GM12865 (cell line): ENCODE results near the gene BCAR1.

Experiments
- DNase-seq: peaks from one replicate; pipeline ENCODE4 v3.0.0; 2010; ENCODE audit warnings: low read depth
- H3K4me3 ChIP-seq: 2 replicates; pipeline ENCODE4 v1.5.1; 2011; ENCODE audit warnings: mild to moderate bottlenecking, low read depth, low read length, control low read depth
- CTCF ChIP-seq: IDR thresholded peaks from 2 replicates; pipeline ENCODE4 v1.5.1; 2011; ENCODE audit warnings: low read length, control low read depth, low read depth, inconsistent platforms; ENCODE audit not compliant: insufficient read depth; ENCODE audit errors: missing control alignments

The BCAR1 gene

DNA sequence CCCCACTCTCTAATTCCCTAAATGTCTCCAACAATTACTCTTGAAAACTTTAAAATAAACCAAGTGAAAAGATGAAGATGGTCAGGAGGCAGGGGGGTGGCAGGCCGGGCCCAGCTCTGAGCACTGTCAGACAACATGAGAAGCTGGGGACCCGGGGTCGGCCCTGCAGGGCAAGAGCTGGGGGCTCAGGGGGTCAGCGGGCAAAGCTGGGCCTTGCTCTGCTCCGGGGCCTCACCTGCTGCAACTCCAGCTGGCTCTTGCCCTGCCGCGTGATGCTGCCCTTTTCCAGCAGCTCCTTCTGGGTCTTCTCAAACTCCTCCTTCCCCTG is 17.8 kb downstream of the BCAR1 start:
- no peak for DNase-seq
- TF ChIP-seq CTCF = no peak
- H3K4me3 ChIP-seq = no peak overlapping the region

GRCh38 chr16:75231570-75231969 is 19.9 kb downstream of the BCAR1 start:
- no peak overlapping the region for H3K4me3 ChIP-seq
- DNase-seq = no peak
- TF ChIP-seq CTCF = no peak

DNA sequence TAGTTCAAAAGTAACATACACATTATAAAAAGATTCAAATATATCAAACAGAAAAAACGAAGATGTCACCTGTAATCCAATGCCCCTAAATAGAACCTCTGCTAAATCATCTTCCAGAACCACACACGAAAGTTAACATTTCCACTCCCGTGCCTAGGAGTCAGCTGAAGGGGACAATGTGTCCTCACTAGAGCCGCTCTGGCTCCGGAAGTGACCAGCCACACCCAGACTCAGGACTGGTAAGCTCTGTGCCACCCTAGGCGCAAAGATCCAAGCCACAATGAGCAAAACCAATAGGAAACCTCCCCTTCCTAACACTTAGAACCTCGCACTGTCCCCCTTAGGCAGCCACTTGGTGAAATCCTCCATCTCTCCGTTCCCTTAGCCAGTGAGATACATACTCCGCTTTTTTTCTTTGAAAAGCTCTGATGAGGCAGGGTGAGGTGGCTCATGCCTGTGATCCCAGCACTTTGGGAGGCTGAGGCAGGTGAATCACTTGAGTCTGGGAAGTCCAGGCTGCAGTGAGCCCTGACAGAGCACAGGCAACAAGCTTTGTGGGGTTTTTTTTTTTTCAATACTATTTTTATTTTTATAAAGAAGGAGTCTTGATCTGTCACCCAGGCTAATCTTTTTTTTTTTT is 20.8 kb downstream of the BCAR1 start:
- no peak overlapping the region for H3K4me3 ChIP-seq
- no peak for TF ChIP-seq CTCF
- no peak for DNase-seq

DNA sequence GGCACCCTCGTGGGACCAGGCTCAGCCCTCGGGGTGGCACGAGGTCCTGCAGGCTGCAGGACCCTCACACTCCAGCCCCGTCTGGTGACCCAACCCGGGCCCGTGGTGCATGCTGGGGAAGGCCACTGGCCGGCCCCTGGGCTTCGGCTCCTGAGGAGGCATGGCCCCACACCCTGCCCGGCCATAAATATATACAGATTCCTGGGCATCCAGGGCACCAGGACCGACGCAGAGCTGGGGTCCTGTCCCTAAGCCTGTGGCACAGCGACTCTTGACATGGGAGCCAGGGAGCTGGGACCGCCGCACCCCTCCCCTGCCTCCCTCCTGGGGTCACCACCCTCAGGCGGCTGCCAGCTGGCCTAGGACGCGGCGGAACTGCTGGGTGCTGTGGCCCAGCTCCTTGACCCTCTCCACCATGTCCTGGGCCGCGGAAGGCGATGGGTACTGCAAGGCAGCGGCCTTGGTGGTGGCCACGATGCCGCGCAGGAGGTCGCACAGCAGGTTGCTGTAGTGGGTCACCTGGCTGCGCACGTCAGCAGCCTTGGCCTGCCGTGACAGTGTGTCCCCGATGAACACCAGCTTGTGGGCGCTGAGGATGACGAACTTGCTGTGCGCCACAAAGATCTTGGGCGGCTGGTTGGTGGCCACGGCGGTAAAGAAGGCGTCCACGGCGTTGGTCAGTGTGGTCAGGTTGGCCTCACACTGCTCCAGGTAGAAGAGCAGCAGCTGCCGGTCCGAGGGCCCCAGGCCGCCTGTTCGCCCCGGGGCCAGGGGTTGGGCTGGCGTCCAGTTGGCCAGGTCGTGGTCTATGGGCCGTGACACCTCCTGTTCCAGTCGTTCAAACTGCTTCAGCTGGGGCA is 22.0 kb downstream of the BCAR1 start:
- no peak overlapping the region for H3K4me3 ChIP-seq
- TF ChIP-seq CTCF = no peak
- no peak for DNase-seq

DNA sequence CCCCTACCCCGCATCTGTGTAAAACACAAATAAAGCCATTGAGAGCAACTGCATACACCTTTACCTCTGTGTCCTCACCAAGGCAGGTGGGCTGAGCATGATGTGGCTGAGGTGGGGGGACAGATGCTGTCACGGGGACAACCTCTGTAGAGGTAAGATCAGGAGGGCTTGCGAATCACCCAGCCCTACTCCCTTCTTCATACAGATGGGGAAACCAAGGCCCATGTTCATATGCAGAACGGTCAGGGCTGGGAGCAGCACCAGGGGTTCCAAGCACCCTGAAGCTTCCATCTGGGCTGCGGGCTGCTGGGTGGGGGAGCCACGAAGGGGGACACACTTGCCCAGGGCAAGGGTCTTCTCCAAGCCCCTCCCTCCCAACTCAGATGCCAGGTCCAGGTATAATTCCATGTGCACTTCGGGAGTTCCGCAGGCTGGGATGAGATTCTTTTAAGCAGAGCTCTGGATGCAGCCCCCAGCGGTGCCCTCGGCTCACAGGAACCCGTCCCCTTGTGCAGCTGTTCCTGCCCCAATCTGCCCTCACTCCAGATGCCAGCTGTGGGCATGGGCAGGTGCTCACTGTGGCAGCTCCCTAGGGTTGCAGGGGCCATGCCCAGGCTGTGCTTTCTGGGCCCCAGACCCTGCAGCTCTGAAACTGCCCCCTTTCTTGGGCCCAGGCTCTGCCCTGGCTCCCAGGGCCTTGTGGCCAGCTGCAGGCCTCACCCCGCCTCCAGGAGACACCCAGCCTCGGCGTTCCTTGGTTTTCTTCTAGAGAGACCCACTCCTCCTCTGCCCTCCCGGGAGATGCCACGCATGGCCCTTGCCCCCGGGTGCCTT is 23.1 kb downstream of the BCAR1 start:
- no peak for DNase-seq
- no peak overlapping the region for H3K4me3 ChIP-seq

More for the DNA sequence above, 23.1 kb downstream of the BCAR1 start:
- no peak for TF ChIP-seq CTCF
